Measurements from ENCODE around the gene PWP1. TPM values are rescaled to one million over a fixed set of nuclear protein-coding genes. Genes with fewer than 3 reads are reported as not detected.

The PWP1 gene
- total RNA-seq, 1 experiment from 2014 or later, result 49.7 TPM

DNA sequence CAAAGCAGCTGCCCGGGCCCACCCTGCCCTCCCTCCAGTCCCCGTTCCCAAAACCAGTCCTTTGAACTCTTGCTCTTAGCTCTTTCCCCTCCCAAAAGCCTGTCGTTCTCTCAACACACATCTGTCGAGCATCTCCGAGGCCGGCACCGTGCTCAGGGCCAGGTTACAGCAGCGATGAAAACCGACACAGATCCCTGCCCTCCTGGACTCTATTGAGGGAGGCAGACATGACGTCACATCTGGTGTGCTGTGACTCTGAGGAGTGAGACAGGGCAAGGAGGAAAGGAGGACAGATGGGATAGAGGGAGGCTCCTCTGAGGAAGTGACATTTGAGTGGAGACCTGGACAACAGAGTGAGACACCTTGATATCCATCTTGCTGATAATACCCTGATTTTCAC, 34.6 kb upstream of the PWP1 start:
- H3K4ac ChIP-seq (ENCODE audit: low read depth, low read length), result no peak overlapping the region
- H4K91ac ChIP-seq (ENCODE audit: insufficient read length, low read depth, low read length), result no peak overlapping the region
- no peak overlapping the region for H3K14ac ChIP-seq (ENCODE audit: insufficient read depth, low read length)
- H2BK5ac ChIP-seq (ENCODE audit: insufficient read length, low read length), result no peak overlapping the region
- H3K79me1 ChIP-seq (ENCODE audit: insufficient read depth, low read depth, low read length, poor library complexity, severe bottlenecking), result no peaks in the 10 kb centered on the region
- H2BK15ac ChIP-seq (ENCODE audit: low read depth, low read length), result no peak overlapping the region
- H2AK5ac ChIP-seq (ENCODE audit: insufficient read length, low read length), result no peak overlapping the region
- TF ChIP-seq, protein P1, sequence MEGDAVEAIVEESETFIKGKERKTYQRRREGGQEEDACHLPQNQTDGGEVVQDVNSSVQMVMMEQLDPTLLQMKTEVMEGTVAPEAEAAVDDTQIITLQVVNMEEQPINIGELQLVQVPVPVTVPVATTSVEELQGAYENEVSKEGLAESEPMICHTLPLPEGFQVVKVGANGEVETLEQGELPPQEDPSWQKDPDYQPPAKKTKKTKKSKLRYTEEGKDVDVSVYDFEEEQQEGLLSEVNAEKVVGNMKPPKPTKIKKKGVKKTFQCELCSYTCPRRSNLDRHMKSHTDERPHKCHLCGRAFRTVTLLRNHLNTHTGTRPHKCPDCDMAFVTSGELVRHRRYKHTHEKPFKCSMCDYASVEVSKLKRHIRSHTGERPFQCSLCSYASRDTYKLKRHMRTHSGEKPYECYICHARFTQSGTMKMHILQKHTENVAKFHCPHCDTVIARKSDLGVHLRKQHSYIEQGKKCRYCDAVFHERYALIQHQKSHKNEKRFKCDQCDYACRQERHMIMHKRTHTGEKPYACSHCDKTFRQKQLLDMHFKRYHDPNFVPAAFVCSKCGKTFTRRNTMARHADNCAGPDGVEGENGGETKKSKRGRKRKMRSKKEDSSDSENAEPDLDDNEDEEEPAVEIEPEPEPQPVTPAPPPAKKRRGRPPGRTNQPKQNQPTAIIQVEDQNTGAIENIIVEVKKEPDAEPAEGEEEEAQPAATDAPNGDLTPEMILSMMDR (conservative IDR thresholded peaks at IDR 0.05), result no peak
- no peak overlapping the region for H4K5ac ChIP-seq (ENCODE audit: insufficient read length, low read depth, low read length)
- peaks cover 7% of the 10 kb centered on the region; the same call in 1 of the 2 replicates for H3K4me1 ChIP-seq (ENCODE audit: insufficient read depth, low read length)
- no peaks in the 10 kb centered on the region for H3K27me3 ChIP-seq (ENCODE audit: insufficient read depth, low read length)
- no peak overlapping the region for H4K8ac ChIP-seq (replicated peaks; ENCODE audit: insufficient read length, low read depth, low read length)
- no peak overlapping the region for H2AFZ ChIP-seq (ENCODE audit: low read length)
- H2BK120ac ChIP-seq (ENCODE audit: low read depth, low read length, poor library complexity, severe bottlenecking), result no peak overlapping the region
- Mint-ChIP-seq H3K4me3 (no peak overlapping the region), H3K4me1 (peaks cover 22 to 39% of the 10 kb centered on the region in 2 experiments), H3K36me3 (ENCODE audit: insufficient read depth in 1 of 3, low read depth in 3 of 3) (peaks cover 0 to 4% (median 0%) of the 10 kb centered on the region in 3 experiments; a peak in 1 of 7 replicates), H3K27me3 (ENCODE audit: low read depth) (no peaks in the 10 kb centered on the region; the same call in 1 of the 2 replicates), H3K9me3 (no peaks in the 10 kb centered on the region), H3K27ac (0 out of 7 replicates have a peak overlapping the region, but pooled peaks of 1 of the 3 experiments have one; percentile 54)
- H3K23ac ChIP-seq (ENCODE audit: insufficient read length, low read depth, low read length), result no peak overlapping the region
- DNase-seq, result no peak
- no peaks in the 10 kb centered on the region for H3K23me2 ChIP-seq (ENCODE audit: insufficient read length, low read depth, low read length, poor library complexity, severe bottlenecking)
- H3K79me2 ChIP-seq (ENCODE audit: insufficient read depth, low read length), result no peaks in the 10 kb centered on the region
- no peak overlapping the region for H3K27ac ChIP-seq (ENCODE audit: insufficient read length, low read depth, low read length)
- no CpG with 5 or more reads among the region's 10 CpGs for WGBS (ENCODE audit: extremely low coverage, insufficient read length, low lambda C conversion rate)
- no peak overlapping the region for H2BK20ac ChIP-seq (ENCODE audit: low read depth, low read length, poor library complexity, severe bottlenecking)
- H3K9ac ChIP-seq (ENCODE audit: extremely low read depth, insufficient read length, low read length), result no peak overlapping the region
- no peaks in the 10 kb centered on the region for H4K20me1 ChIP-seq (ENCODE audit: control insufficient read depth, insufficient read depth, insufficient read length)
- H3K9me3 ChIP-seq (ENCODE audit: control insufficient read depth, low read depth, low read length), result no peaks in the 10 kb centered on the region
- H2BK12ac ChIP-seq (ENCODE audit: insufficient read length, low read depth, low read length), result no peak overlapping the region
- no peak overlapping the region for H3K4me2 ChIP-seq (ENCODE audit: insufficient read depth, insufficient read length, low read length)
- no peak overlapping the region for H3T11ph ChIP-seq (ENCODE audit: low read length)
- H3K18ac ChIP-seq (ENCODE audit: insufficient read length, low read depth, low read length), result no peak overlapping the region
- no peak overlapping the region for H3K56ac ChIP-seq (ENCODE audit: insufficient read length, low read depth, low read length)
